HG03103 (cell line): ENCODE data around the gene ZFP57.

Experiments used
- ATAC-seq: cut with Tn5 transposase; IDR thresholded peaks from one replicate; pipeline ENCODE4 v1.9.1; 2021; ENCODE audit warnings: low read depth; ENCODE audit not compliant: unreplicated experiment

ZFP57 gene

GRCh38 chr6:29627755-29628418, 53.1 kb downstream of the ZFP57 start:
- no peak for ATAC-seq

GRCh38 chr6:29626948-29627754, 53.8 kb downstream of the ZFP57 start:
- ATAC-seq: no peak

GRCh38 chr6:29625337-29625930, 55.5 kb downstream of the ZFP57 start:
- no peak for ATAC-seq

- no peak for ATAC-seq
Measured at GRCh38 chr6:29624520-29624961, 56.4 kb downstream of the ZFP57 start.
